Fibroblast of peridontal ligament (primary cell): Measurements from ENCODE around the gene ZNF236.

ENCODE experiments used
- DNase-seq: peaks from one replicate; pipeline ENCODE4 v3.0.0-alpha.2; 2010; ENCODE audit errors: extremely low read depth

Gene ZNF236

DNA sequence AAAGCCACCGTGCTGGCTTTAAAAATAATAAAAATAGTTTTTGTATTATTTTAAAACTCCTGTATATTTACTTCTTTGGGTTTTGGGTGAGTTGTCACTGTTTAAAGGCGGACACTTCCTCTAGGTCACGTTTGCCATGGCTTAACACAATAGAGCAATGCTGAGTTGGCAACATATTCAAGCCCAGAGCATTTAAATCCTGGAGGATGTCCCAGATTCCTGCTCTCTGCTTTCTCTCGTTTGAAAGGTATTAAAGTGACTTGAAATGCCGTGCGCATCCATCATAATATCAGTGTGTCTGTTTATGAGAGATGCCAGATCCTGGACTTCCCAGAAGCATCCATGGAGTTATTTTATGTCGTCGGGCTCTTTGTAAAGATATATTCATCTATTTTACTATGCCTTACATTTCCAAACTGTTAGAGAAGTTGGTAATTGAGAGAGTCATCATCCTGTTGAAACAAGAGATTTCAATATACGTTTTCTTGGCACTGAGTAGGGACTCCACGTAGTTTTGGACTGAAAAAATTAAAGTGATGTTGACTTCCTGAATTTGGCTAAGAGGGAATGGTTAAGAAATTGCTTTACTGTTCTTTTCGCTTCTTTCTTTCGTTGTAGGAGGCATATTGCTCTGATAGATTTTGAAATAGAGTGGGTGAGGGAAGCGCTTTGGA lies 150.6 kb downstream of the ZNF236 start:
- no peak for DNase-seq

DNA sequence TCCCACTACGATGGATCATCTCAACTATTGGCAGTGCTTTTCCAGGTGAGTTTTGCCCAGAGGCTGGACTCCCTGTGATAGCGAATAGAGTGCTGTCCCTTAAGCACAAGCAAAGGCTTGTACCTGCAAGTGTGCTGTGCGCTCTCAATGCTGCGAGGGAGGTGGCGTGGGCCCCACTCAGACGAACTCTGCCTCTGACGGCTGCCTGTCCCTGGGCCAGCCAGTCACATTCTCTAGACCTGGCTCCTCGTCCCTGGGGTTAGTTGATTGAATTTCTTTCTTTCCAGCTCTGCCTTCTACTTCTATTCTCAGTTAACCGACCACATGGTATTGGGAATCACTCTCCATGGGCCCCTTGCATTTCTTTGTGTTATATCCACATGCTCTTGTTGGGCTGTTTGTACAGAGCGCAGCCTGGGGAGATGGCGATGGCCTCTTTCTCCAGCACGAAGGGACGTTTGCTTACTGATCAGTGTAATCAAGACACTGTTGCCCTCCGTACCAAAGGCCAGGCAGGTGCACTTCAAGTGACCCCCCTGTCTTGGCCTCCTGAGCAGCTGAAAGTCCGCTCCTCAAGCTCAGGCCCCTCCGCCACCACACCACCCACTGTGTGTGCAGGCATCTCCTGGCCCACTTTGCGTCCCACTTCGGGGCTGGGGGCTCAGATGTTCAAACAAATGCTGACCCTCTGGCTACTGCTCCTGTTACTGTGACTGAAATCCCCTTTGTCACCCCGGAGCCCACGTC lies 151.3 kb downstream of the ZNF236 start:
- DNase-seq, result no peak

DNA sequence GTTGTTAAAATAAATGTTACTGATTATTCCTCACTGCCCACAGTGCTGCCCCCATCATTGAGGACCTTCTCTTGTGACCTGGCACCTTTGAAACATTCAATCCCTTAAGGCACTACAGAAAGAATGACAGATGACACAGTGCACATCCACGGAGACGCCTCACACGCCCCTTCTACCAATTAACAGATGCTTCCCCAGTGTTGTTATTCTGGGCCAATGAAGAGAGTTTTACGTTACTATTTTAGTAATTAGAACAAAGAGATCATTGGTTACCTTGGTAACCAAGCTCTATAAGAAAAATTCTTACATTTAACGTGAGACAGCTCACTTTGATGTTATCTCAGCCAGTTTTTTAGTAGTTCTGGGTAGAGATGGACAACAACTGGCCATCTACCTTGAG lies 152.0 kb downstream of the ZNF236 start:
- DNase-seq, result no peak

DNA sequence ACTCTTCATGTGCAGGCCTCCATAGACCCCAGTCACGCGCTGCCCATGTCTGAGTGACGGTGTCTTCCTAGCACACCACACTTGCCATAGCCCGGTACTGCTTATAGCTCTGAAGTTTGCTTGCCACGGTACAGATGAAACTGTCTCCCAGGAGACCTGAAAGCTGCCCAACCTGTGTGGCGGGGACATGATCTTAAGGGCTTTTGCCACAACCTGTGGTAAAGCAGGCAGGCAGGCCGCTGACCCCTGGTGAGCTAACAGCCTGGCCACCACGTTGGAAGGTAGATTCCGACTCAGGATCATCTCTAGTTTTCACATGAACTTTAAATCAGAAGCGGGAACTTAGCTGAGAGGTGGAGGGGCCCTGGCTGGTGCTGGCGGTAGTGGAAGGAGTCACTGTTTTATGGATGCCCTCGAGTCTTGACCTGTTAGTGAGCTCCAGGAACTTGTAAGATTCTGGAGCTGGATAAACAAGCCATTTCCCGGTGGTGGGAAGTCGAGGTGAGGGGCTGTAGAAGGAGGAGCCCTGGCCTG lies 153.3 kb downstream of the ZNF236 start:
- no peak for DNase-seq

DNA sequence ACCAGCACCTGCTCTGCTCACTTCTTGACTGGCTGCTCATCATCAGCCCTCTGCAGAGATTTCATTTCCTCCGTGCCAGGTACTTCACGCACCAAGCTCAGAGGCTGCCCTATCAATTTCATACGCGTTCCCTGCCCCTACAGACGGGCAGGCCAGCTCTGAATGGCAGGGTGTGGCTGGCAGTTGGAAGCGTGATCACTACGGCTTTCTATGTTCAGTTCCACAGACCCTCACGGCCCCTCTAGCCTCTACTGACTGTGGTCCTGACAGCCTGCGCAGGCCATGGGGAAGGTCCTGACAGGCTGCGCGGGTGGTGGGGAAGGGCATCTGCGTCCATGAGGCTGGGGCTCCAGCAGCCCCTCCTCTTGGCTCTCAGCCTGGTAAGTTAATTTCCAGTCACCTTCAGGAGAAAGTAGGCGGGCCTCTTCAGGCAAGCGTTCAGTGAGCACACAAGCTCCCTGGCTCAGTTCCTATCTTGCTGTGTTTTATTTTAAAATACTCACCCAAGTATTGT lies 154.8 kb downstream of the ZNF236 start:
- no peak for DNase-seq

DNA sequence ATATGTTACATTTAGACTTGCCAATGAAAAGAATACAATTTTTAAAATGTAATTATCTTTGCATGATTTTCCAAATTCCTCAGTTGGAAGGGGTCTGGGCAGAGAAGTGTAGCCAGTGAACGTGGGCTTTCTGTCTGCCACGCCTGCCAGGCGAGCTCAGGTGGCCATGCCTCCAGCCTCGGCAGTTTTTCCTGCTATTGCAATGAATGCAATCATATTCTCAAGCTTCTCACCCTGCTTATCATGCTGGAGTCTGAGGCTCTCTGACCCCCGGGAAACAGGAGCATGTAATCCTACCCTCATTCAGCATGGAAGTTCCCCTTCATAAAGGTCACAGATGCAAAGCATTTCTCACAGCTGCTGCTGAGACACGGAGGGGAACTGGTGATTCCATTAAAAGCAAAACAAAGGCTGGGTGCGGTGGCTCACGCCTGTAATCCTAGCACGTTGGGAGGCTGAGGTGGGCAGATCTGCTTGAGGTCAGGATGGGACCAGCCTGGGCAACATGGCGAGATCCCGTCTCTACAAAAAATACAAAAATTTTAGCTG lies 155.4 kb downstream of the ZNF236 start:
- no peak for DNase-seq

DNA sequence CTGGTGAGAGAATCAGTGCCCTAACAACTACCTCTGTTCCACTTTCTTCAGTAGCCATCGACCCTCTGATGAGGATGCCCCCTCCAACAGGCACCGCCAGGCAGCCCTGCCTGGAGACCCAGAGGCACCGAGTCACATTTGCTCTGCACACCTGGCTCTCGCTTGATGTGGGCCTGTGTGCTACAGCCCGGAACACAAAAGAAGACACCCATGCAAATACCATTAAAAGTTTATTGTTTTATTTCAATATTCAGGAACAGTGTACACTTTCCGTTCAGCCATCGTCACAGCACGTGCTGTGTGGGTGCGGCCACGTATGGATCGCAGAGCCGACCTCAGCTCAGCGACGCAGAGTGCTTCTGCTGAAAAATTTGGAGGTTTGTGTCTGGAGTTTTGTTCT lies 156.3 kb downstream of the ZNF236 start:
- DNase-seq, result no peak

DNA sequence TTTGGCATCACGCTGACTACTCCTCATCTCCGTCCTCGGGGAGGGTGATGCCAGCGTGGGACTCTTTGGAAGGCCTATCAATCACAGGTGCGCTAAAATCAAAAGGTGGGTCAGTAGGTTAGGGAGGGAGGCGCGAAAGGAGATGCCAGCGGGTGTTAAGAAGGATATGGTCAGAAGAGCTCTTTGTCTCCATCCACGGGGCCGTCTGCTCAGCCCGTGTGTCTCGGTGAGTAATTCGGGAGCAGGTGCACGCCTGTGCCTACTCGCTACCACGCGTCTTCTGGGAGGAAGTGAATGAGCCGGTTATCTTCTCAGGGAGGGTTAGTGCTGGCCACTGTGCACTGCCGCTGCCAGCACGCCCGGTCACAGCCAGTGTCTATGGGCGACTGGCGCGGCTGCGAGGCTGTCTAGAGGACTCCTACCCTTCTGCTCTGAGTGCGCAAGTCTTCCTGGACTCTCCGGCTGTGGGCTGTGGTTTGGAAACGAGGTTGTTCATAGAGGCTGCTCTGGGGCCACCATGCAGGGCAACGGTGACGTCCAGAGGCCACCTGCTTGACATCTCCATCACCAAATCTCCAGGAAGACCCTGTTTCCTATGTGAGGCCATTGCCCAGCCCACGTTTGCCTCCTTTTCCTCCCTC lies 156.9 kb downstream of the ZNF236 start:
- DNase-seq, result no peak

DNA sequence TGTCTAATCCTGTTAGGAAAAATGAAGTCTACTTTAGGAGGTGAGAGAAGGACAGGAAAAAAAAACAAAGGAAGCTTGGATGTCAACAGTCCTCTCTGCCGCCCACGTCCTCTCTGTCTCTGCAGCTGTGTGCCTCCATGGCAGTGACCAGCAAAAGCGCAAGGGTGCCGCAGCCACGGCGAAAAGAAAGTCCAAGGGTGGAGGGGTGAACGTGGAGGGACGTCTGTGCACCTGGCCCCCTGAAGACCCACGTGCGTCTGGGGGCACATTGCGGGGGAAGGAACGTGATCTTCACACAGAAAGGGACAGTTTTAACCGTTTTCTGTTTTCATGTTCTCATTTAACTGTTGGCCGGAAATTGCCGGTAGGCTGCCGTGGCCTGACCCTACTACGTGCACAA lies 157.5 kb downstream of the ZNF236 start:
- no peak for DNase-seq

DNA sequence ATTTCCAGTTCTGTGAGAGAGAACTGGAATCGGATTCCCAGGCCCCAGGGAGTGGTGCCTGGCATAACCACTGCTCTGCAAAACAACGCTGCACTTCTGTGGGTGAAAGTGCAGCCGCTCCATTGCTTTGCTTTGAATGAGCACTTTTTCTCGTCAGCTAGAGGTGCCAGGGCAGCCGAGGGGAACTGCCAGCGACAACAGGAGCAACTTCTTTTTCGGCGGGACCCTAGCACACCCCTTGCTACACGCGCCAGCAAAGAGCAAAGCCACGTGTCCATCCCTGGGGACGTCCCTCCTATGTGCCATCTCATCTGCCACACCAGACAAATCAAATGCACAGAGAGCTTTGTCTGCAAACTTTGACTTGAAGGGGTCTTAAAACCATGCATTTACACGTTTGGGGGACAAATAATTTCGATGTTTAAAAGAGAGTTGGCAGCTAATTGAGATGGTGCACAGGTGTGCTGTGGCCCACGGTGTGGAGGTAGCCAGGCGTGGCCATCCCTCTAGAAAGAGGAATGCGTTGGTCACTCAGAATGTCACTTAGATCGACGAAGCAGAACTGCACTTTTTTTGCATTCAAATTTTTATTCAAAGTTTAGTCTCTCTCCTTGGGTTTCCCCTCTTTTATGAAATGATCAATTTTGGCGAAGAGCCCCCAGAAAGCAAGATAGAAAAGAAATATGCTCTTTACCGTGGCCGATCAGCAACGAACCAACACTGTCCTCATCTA lies 158.5 kb downstream of the ZNF236 start:
- DNase-seq, result no peak

DNA sequence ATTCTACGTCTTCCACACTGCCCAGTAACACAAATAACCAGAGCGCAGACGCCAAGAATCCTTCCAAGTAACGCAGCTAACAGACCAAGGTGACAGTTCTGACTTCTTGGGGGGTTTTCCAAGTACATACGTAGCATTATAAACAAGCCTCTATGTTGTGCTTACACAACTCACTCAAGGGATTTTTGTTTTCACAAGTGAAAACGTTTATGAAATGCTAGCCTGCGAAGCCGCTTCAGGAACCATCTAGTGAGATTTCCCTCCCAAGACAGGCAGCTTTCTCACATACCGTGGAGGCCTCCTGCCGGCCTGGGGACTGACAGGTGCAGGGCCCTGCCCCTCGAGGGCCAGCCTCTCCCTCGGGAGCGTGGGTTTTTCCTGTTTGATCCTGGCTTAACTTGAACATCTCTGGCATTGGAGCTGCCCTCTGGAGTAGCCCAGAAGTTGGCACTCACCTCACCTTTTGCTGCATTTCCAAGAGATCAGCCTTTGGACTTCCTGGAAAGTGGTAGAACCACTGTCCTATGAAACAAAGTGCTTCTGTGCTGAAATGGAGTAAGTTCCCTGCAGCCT lies 159.1 kb downstream of the ZNF236 start:
- DNase-seq, result no peak

DNA sequence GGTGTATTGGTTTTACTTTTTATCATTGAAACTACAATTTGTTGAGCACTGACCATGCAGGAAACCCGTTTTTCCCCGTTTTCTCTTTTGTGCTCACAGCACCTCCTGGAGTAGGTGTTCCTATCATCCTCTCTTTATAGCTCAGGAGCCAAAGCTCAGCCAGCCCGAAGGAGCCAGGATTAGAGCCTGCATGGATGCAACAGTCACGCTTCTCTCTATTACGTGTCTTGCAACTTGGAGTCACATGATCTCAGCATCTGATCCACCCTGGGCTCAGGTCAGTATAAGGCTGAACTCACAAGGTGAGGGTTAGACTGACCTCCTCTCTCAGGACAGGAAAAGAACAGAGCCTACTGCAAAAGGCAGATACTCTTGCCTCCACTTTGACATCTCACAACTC lies 159.7 kb downstream of the ZNF236 start:
- no peak for DNase-seq

DNA sequence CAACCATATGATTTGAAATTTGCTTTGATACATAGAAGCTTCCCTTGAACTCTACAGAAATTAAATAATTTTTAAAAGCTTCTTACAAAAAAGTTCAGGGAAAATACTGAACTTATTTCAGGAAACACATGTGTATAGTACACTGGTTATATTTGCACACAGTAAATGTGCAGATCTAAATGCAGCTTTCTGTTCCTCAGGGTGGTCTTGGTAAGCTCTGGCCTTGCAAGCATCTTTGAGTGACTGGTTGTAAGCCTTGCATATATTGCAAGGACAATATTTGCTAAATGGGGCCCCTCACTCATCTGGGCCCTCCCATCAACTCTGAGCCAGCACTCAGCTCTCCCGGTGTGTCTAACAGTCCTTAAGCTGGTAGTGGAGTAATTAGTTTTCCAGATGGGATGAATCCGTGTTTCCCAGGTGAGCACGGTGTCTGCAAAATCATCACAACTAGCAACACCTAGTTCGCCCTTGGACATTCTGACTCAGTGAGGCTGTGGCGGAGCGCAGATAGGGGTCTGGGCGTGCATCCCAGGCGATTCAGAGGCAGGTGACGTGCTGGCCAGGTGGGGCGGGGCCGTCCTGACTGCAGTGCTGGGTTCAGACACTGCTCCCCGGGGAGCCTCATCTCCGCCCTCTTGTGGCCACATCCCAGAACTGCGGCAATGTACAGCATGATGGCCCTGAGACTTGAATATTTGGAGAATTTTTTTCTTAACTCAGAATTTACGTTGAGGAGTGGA lies 160.7 kb downstream of the ZNF236 start:
- DNase-seq, result peak; percentile 58

DNA sequence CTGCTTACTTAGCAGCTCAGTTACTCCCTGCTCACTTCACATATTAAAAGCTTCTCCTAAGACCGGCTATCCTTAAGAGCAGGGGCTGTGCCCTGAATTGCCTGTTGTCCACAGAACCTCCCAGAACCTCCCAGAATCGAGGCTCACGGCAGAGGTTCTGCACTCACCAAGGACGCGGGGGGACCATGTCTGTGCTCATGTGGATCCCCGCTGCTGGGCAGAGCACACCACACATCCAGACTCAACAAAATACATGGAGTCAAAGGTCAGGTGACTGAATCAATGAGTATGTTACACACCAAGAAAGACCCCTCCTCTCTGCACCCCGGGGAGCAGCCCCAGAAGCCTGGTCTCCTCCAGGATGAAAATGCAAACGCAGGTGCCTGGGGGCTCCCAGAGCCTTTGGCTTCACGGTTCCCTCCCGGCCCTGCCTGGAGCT lies 161.3 kb downstream of the ZNF236 start:
- no peak for DNase-seq

DNA sequence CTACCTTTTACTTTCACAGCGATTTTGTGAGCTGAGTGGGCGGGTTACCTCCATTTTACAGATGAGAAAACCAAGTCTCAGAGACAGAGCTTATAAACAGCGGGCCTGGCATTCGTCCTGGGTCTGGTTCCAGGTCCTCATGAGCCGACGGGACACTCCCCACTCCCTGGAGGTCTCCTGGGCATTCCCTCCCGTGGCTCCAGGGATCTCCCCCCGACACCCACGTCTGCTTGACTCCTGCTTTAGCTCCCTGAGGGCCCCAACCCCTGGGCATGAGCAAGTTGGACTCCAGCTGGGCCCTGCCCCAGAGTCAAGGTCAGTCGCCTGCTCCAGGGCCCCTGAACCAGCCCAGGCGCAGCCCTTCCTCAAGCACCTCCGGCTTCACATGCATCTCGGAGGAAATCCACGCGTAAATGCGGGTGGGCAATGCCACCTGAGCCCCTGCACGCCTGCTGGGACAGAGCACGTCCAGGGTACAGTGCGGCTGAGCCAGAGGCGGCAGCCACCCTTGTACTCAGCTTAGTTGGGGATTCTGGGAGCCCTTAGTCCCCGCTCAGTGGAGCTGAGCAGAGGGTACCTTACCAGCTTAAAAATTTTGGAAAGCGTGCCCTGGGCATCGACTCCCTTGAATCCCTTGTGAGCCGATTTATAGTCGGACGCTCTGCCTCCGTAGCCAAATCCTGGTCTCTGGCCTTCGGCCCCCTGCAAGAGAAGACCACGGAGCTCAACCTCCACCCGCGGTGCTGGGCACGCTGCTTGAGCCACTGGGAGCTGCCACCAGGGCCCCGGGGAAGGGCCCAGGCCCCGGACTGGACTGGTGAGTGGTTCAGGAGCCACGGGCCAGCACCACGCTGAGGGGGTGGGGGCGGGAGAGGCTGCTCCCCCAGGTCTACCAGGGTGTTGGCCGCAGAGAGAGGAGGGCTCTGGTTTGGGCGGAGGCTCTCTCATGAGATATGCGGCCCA lies 162.1 kb downstream of the ZNF236 start:
- DNase-seq, result no peak

DNA sequence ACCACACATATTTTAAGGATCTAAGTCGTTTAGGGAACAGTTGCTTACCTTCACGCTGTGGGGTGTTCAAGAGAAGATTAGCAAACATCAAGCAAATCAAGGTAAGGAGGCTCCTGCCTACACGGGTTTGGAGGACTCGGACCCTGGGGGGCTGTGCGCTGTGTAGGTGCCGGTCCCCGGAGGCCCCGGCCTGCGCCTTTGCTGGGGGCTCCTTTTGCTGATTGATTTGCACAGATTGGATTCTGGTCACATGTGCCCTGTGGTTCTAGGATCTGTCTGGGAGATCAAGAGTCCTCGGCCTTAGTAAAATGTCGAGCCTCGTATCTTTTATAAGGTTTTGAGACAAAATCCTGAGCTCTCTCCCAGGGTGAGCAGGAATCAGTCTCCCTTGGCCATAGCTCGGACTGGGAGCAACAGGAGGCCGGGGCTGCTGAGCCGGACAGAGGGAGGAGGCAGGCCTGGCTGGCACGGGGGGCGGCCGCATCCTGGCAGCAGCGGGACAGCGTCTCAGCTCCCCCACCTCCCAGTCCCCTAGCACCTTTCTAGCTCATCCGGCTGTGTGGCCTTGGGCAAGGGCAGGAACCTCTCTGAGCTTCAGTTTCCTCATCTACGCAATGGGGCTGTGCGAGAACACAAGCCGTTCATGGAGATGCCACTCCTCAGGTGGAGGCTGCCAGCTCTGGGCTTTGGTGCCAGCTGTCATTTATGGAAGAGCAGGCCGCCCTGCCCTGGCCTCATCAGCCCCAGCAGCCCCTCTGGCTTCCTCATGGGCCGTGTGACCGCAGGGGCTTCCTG lies 163.0 kb downstream of the ZNF236 start:
- DNase-seq, result no peak

DNA sequence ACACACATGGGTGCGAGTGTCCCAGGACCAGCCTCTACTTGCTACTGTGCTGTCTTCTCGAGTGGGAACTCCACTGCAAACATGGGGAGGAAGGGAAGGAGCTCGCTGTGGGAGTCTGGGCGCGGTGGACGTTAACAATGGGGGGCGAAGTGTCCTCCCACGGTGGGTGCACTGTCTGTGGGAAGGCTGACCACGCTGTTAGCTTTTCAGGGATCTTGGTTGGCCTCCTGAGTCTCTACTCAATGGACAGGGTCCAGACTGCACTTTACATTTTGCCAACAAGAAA lies 163.5 kb downstream of the ZNF236 start:
- DNase-seq, result no peak

DNA sequence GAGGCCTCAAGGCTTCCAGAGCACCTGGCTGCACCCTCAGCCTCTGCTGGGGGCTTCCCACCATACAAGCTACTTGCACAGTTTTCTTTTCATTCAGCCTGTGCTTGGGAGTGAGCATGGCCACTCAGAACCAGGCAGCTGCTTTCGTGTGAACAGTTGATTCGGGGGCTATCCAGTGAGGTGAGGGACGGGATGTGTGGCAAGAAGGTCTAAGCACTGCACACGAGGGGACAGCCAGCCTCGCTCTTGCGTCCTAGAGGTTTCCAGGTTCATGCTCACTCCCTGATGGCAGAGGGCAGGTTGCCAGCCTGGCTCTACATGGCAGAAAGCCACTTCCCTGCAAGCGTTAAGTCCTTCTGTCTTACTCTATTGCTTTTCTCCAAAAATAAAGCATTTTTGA lies 164.0 kb downstream of the ZNF236 start:
- no peak for DNase-seq
